OCI-LY3 (cell line): ENCODE data around the gene GLIS1.

Source experiments
- H2AFZ ChIP-seq: fragments of 200-600, 300-600 bp; shearing (Covaris generic); 2 replicates; pipeline ENCODE4 v1.6.0; 2014; ENCODE audit warnings: antibody characterized with exemption, low read depth, low read length
- H3K27ac ChIP-seq: fragments of 200-600, 300-600 bp; sonication (generic); 2 replicates; pipeline ENCODE4 v1.5.1; 2014; ENCODE audit warnings: mild to moderate bottlenecking, low read length, moderate library complexity, mixed read lengths
- H3K27me3 ChIP-seq: fragments of 200-600, 300-600 bp; sonication (generic); 2 replicates; pipeline ENCODE4 v1.6.1; 2014; ENCODE audit warnings: low read depth, low read length, mixed read lengths
- H3K36me3 ChIP-seq: fragments of 200-600, 300-600 bp; sonication (generic); replicated peaks from 2 replicates; pipeline ENCODE3; 2014; ENCODE audit warnings: low read depth, low read length, mixed read lengths
- H3K4me1 ChIP-seq: fragments of 300-600, 200-600 bp; sonication (generic); 2 replicates; pipeline ENCODE4 v1.6.1; 2014; ENCODE audit warnings: low read length, mixed read lengths
- H3K4me2 ChIP-seq: fragments of 200-600, 300-600 bp; sonication (generic); 2 replicates; pipeline ENCODE4 v1.6.1; 2014; ENCODE audit warnings: low read length, mixed read lengths
- H3K4me3 ChIP-seq: fragments of 300-600, 200-600 bp; sonication (generic); 2 replicates; pipeline ENCODE4 v1.5.1; 2014; ENCODE audit warnings: antibody characterized with exemption, mild to moderate bottlenecking, low read length, moderate library complexity
- H3K79me2 ChIP-seq: fragments of 300-600, 200-600 bp; shearing (Covaris generic); 2 replicates; pipeline ENCODE4 v1.6.1; 2014; ENCODE audit warnings: mild to moderate bottlenecking, low read length, mixed read lengths
- H3K9ac ChIP-seq: fragments of 300-600, 200-600 bp; shearing (Covaris generic); 2 replicates; pipeline ENCODE4 v1.6.0; 2014; ENCODE audit warnings: mild to moderate bottlenecking, low read length, moderate library complexity
- H3K9me3 ChIP-seq: fragments of 200-600, 300-600 bp; shearing (Covaris generic); 2 replicates; pipeline ENCODE4 v1.6.1; 2014; ENCODE audit warnings: low read length, mixed read lengths; ENCODE audit not compliant: insufficient read depth
- H4K20me1 ChIP-seq: fragments of 200-600, 300-600 bp; sonication (generic); 2 replicates; pipeline ENCODE4 v1.6.1; 2016; ENCODE audit warnings: low read length, mixed read lengths; ENCODE audit not compliant: insufficient read depth
- EZH2phosphoT487 ChIP-seq: fragments of 200-600 bp; shearing (Covaris generic); IDR thresholded peaks from 2 replicates; pipeline ENCODE4 v1.6.1; 2018; ENCODE audit warnings: antibody characterized with exemption, mixed run types, low read depth
- TF ChIP-seq, protein P1 (sequence below): fragments of 200-600, 300-600 bp; sonication (generic); IDR thresholded peaks from 2 replicates; pipeline ENCODE4 v1.5.1; 2014; ENCODE audit warnings: antibody characterized with exemption, low read length, low read depth

Gene GLIS1

DNA sequence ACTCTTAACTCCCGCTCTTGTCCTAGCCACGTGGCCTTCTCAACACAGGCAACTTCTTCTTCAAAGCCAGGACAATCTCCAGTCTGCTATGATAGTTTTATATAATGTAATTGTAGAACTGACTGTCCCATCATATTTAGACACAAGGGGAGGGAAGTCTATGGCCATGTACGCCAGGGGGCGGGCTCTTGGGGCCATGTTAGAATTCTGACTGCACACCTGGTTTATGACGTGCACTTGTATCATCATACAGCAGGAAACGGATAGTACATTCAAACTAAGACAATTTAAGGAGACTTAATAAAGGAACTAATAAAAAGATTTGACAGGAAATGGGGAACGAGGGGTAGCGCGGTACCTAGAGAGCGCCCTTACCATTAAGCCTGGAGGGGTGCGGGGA lies 258.3 kb downstream of the GLIS1 start:
- H3K27me3 ChIP-seq = 0 out of 2 replicates have a peak, but pooled peaks cover 4% of the 10 kb centered on the region
- no peaks in the 10 kb centered on the region for H3K9me3 ChIP-seq
- H3K36me3 ChIP-seq = no peaks in the 10 kb centered on the region
- H3K4me2 ChIP-seq = no peak overlapping the region
- no peak overlapping the region for H3K9ac ChIP-seq
- no peak overlapping the region for H3K4me3 ChIP-seq
- H2AFZ ChIP-seq = no peak overlapping the region
- H3K27ac ChIP-seq = no peak overlapping the region
- TF ChIP-seq, protein P1, sequence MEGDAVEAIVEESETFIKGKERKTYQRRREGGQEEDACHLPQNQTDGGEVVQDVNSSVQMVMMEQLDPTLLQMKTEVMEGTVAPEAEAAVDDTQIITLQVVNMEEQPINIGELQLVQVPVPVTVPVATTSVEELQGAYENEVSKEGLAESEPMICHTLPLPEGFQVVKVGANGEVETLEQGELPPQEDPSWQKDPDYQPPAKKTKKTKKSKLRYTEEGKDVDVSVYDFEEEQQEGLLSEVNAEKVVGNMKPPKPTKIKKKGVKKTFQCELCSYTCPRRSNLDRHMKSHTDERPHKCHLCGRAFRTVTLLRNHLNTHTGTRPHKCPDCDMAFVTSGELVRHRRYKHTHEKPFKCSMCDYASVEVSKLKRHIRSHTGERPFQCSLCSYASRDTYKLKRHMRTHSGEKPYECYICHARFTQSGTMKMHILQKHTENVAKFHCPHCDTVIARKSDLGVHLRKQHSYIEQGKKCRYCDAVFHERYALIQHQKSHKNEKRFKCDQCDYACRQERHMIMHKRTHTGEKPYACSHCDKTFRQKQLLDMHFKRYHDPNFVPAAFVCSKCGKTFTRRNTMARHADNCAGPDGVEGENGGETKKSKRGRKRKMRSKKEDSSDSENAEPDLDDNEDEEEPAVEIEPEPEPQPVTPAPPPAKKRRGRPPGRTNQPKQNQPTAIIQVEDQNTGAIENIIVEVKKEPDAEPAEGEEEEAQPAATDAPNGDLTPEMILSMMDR = no peak
- H4K20me1 ChIP-seq = no peaks in the 10 kb centered on the region
- H3K4me1 ChIP-seq = peaks cover 2% of the 10 kb centered on the region; the same call in 1 of the 2 replicates
- no peaks in the 10 kb centered on the region for H3K79me2 ChIP-seq

DNA sequence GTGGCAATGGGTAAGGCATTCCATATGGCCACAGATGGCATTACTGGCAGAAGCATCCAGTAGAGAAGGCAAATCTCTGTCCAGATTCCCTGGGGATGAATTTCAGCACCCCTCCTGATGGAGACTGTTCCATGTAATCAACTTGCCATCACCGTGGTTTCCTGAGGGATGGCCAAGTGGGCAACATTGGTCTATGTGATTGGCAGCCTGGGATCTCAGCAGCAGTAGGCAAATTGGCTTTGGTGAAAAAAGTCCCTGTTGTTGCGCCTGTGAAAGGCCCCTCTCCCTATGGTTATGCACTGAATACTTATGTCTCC lies 260.5 kb downstream of the GLIS1 start:
- Histone ChIP-seq H3K4me2 (no peak overlapping the region), H3K4me3 (no peak overlapping the region), H3K27me3 (0 out of 2 replicates have a peak, but pooled peaks cover 4% of the 10 kb centered on the region), H3K27ac (no peak overlapping the region), H3K36me3 (no peaks in the 10 kb centered on the region), H3K9ac (no peak overlapping the region), H2AFZ (no peak overlapping the region), H3K4me1 (no peaks in the 10 kb centered on the region), H4K20me1 (no peaks in the 10 kb centered on the region), H3K9me3 (no peaks in the 10 kb centered on the region), H3K79me2 (no peaks in the 10 kb centered on the region)
- TF ChIP-seq, protein P1 = no peak
- TF ChIP-seq EZH2phosphoT487 = no peak

DNA sequence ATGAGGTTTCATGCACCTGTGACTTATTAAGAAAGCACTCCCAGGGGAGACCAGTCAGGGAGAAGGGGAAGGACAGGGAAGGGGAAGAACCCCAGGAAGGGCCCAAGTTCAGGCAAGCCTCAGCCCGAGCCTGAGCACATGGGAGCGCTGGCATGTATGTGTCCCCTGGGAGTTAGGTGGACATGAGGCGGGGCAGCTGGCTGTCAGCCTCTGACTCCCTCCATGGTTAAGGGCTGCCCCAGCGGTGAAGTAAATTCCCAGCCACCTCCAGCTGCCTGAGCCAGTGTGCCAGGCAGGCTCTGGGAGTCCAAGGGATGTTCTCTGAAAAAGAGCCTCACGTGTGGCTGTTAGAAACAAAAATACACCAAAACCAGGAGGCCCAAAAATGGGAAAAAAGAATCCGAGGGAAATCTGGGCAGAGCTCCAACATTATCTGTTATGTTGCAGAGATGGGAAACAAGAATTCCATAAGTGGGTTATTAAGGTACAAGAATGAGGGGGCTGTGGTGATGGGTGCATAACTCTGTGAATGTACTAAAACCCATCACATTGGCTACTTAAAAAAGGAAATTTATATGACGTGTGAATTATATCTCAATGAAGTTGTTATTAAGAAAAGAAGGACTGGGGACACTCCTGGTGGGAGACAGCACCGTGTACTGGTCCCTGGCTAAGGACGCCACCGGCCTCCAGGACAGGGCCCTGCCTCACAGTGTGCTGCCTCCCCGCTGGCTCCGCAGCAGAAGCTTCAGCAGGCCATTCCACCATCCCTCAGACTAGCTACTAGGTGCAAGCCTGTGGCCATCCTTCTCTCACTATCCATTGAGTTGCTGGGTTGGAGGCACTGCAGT lies 261.1 kb downstream of the GLIS1 start:
- TF ChIP-seq EZH2phosphoT487 = no peak
- TF ChIP-seq, protein P1 = no peak
- Histone ChIP-seq H3K9ac (no peak overlapping the region), H3K9me3 (no peaks in the 10 kb centered on the region), H2AFZ (no peak overlapping the region), H4K20me1 (no peaks in the 10 kb centered on the region), H3K4me1 (no peaks in the 10 kb centered on the region), H3K36me3 (no peaks in the 10 kb centered on the region), H3K4me2 (no peak overlapping the region), H3K4me3 (no peak overlapping the region), H3K27ac (no peak overlapping the region), H3K27me3 (0 out of 2 replicates have a peak, but pooled peaks cover 4% of the 10 kb centered on the region), H3K79me2 (no peaks in the 10 kb centered on the region)

DNA sequence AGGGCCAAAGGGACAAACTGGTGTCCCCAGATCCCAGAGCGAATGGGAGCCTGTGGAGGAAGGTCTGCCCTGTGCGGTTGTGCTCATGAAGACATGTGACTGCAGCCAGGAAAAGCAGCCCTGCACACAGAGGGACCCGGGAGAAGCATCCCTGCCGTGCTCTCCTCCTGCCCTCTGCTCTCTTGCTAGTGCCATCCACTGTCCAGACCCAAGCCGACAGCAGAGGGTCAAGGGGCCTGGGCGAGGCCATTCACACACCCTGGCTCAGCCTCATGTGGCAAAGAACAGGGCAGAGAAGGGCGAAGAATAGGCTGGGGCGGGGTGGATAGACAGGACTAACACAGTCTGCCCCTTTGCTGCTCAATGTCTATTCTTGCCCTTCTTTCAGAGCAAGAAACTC lies 262.4 kb downstream of the GLIS1 start:
- no peaks in the 10 kb centered on the region for H4K20me1 ChIP-seq
- no peak overlapping the region for H2AFZ ChIP-seq
- H3K27ac ChIP-seq = no peak overlapping the region
- no peak overlapping the region for H3K4me3 ChIP-seq
- H3K9me3 ChIP-seq = no peaks in the 10 kb centered on the region
- no peaks in the 10 kb centered on the region for H3K4me1 ChIP-seq
- H3K27me3 ChIP-seq = 0 out of 2 replicates have a peak, but pooled peaks cover 4% of the 10 kb centered on the region
- H3K4me2 ChIP-seq = no peak overlapping the region
- no peak for TF ChIP-seq EZH2phosphoT487
- TF ChIP-seq, protein P1 = no peak
- no peaks in the 10 kb centered on the region for H3K36me3 ChIP-seq
- no peaks in the 10 kb centered on the region for H3K79me2 ChIP-seq
- no peak overlapping the region for H3K9ac ChIP-seq
